ENCODE results near the gene PCDH15. TPM values are rescaled to one million over a fixed set of nuclear protein-coding genes. Genes with fewer than 3 reads are reported as not detected.

PCDH15 gene
- total and polyA plus RNA-seq, 2 experiments from 2014 or later = 0.29 to 0.66 TPM

GRCh38 chr10:54594289-54594688 is 206.7 kb downstream of the PCDH15 start (continued):
- TF ChIP-seq ZNF114 (CRISPR knock-in tag; IDR thresholded peaks at IDR 0.05) = no peak

DNA sequence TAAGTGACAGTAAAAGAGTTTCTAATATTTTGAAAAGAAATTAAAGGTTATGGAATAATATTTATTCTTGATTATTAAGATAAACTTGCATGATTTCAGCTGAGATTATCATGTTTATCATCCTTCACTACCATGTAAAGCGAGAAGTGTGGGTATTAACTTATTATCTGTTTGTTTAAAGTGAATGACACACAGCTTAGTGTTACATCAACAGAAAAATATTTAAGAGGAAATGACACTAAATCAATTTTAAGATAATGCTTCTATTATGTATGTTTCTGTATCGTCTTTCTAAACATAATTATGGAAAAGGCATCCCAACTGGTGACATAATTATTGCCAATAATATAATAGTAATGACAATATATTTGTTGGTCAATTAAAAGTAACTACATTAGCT is 213.1 kb downstream of the PCDH15 start:
- no peak overlapping the region for H3K4me3 Mint-ChIP-seq
- no peak overlapping the region for H3K27ac Mint-ChIP-seq
- H3K4me1 Mint-ChIP-seq = no peaks in the 10 kb centered on the region
- Histone ChIP-seq H3K9me2 (ENCODE audit: insufficient read depth) (no peaks in the 10 kb centered on the region), H3K27ac (ENCODE audit: low read depth) (no peak overlapping the region), H3K27me3 (ENCODE audit: insufficient read depth) (no peaks in the 10 kb centered on the region), H3K36me3 (ENCODE audit: insufficient read depth) (no peaks in the 10 kb centered on the region), H3K4me1 (ENCODE audit: insufficient read depth) (no peaks in the 10 kb centered on the region), H3K4me3 (no peak overlapping the region), H3K4me2 (no peak overlapping the region), H3K79me2 (replicated peaks; ENCODE audit: insufficient read depth) (no peaks in the 10 kb centered on the region), H2AFZ (no peak overlapping the region), H3F3A (replicated peaks; ENCODE audit: low read depth) (no peaks in the 10 kb centered on the region), H4K20me1 (replicated peaks; ENCODE audit: insufficient read depth) (no peaks in the 10 kb centered on the region)
- ATAC-seq (no peak), DNase-seq (ENCODE audit: low spot score) (no peak)
- TF ChIP-seq NANOG (IDR thresholded peaks at IDR 0.05; ENCODE audit: borderline replicate concordance) (no peak), CREB1 (CRISPR knock-in tag; IDR thresholded peaks at IDR 0.05; ENCODE audit: low read depth) (no peak)
- H3K27me3 Mint-ChIP-seq (ENCODE audit: insufficient read depth, low read depth, poor library complexity) = no peaks in the 10 kb centered on the region
- H3K9me3 Mint-ChIP-seq = no peaks in the 10 kb centered on the region
- no peaks in the 10 kb centered on the region for H3K36me3 Mint-ChIP-seq (ENCODE audit: low read depth)

DNA sequence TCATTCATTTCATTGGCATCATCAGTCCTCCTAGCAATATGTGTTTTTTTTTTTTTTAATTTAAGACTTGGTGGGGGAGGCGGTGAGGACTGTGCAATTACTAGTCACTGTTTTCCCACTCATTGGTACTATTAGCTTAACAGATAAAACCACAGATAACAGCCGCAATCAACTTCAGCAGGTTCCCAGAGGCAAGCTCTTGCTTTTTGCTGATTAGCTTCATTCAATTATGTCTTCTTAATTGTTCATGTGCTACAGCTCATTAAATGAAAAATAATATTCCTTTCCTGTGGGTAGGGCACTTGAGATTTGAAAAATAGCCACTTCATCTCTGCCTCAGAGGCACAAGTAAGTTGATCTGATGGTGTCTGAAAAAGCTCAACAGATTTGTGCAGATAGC is 215.5 kb downstream of the PCDH15 start:
- H3K36me3 ChIP-seq (ENCODE audit: insufficient read depth) = no peaks in the 10 kb centered on the region
- no peaks in the 10 kb centered on the region for H3K79me2 ChIP-seq (replicated peaks; ENCODE audit: insufficient read depth)
- H3K27ac ChIP-seq (ENCODE audit: low read depth) = no peak overlapping the region
- DNase-seq (ENCODE audit: low spot score) (no peak), ATAC-seq (no peak)
- no peak overlapping the region for H3K4me2 ChIP-seq
- no peak overlapping the region for H3K4me3 ChIP-seq
- no peaks in the 10 kb centered on the region for H3K4me1 ChIP-seq (ENCODE audit: insufficient read depth)
- no peaks in the 10 kb centered on the region for H3F3A ChIP-seq (replicated peaks; ENCODE audit: low read depth)
- Mint-ChIP-seq H3K9me3 (no peaks in the 10 kb centered on the region), H3K4me3 (no peak overlapping the region), H3K36me3 (ENCODE audit: low read depth) (no peaks in the 10 kb centered on the region), H3K4me1 (no peaks in the 10 kb centered on the region), H3K27me3 (ENCODE audit: insufficient read depth, low read depth, poor library complexity) (no peaks in the 10 kb centered on the region), H3K27ac (no peak overlapping the region)
- H3K27me3 ChIP-seq (ENCODE audit: insufficient read depth) = no peaks in the 10 kb centered on the region
- H3K9me2 ChIP-seq (ENCODE audit: insufficient read depth) = no peaks in the 10 kb centered on the region
- no peak overlapping the region for H2AFZ ChIP-seq
- no peaks in the 10 kb centered on the region for H4K20me1 ChIP-seq (replicated peaks; ENCODE audit: insufficient read depth)
- TF ChIP-seq JUNB (IDR thresholded peaks at IDR 0.05; ENCODE audit: unreplicated experiment) (no peak), CREB1 (CRISPR knock-in tag; IDR thresholded peaks at IDR 0.05; ENCODE audit: low read depth) (no peak), STAT1 (IDR thresholded peaks at IDR 0.05; ENCODE audit: unreplicated experiment) (no peak), ZNF114 (CRISPR knock-in tag; IDR thresholded peaks at IDR 0.05) (no peak), POLR2AphosphoS5 (IDR thresholded peaks at IDR 0.05; ENCODE audit: low read depth) (no peak), EZH2 (IDR thresholded peaks at IDR 0.05; ENCODE audit: low read depth, unreplicated experiment) (no peak)
- TF ChIP-seq, protein P1, sequence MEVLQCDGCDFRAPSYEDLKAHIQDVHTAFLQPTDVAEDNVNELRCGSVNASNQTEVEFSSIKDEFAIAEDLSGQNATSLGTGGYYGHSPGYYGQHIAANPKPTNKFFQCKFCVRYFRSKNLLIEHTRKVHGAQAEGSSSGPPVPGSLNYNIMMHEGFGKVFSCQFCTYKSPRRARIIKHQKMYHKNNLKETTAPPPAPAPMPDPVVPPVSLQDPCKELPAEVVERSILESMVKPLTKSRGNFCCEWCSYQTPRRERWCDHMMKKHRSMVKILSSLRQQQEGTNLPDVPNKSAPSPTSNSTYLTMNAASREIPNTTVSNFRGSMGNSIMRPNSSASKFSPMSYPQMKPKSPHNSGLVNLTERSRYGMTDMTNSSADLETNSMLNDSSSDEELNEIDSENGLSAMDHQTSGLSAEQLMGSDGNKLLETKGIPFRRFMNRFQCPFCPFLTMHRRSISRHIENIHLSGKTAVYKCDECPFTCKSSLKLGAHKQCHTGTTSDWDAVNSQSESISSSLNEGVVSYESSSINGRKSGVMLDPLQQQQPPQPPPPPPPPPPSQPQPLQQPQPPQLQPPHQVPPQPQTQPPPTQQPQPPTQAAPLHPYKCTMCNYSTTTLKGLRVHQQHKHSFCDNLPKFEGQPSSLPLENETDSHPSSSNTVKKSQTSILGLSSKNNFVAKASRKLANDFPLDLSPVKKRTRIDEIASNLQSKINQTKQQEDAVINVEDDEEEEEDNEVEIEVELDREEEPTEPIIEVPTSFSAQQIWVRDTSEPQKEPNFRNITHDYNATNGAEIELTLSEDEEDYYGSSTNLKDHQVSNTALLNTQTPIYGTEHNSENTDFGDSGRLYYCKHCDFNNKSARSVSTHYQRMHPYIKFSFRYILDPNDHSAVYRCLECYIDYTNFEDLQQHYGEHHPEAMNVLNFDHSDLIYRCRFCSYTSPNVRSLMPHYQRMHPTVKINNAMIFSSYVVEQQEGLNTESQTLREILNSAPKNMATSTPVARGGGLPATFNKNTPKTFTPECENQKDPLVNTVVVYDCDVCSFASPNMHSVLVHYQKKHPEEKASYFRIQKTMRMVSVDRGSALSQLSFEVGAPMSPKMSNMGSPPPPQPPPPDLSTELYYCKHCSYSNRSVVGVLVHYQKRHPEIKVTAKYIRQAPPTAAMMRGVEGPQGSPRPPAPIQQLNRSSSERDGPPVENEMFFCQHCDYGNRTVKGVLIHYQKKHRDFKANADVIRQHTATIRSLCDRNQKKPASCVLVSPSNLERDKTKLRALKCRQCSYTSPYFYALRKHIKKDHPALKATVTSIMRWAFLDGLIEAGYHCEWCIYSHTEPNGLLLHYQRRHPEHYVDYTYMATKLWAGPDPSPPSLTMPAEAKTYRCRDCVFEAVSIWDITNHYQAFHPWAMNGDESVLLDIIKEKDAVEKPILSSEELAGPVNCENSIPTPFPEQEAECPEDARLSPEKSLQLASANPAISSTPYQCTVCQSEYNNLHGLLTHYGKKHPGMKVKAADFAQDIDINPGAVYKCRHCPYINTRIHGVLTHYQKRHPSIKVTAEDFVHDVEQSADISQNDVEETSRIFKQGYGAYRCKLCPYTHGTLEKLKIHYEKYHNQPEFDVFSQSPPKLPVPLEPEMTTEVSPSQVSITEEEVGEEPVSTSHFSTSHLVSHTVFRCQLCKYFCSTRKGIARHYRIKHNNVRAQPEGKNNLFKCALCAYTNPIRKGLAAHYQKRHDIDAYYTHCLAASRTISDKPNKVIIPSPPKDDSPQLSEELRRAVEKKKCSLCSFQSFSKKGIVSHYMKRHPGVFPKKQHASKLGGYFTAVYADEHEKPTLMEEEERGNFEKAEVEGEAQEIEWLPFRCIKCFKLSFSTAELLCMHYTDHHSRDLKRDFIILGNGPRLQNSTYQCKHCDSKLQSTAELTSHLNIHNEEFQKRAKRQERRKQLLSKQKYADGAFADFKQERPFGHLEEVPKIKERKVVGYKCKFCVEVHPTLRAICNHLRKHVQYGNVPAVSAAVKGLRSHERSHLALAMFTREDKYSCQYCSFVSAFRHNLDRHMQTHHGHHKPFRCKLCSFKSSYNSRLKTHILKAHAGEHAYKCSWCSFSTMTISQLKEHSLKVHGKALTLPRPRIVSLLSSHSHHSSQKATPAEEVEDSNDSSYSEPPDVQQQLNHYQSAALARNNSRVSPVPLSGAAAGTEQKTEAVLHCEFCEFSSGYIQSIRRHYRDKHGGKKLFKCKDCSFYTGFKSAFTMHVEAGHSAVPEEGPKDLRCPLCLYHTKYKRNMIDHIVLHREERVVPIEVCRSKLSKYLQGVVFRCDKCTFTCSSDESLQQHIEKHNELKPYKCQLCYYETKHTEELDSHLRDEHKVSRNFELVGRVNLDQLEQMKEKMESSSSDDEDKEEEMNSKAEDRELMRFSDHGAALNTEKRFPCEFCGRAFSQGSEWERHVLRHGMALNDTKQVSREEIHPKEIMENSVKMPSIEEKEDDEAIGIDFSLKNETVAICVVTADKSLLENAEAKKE (CRISPR knock-in tag; IDR thresholded peaks at IDR 0.05) = no peak
